Vagina (tissue), 2 donors: ENCODE data around the gene GRPEL2.

Experiments used
- POLR2A ChIP-seq, 2 donors: fragments of 450-650 bp; IDR thresholded peaks; one replicate each; pipeline ENCODE4 v1.6.1; 2017; ENCODE audit warnings: antibody characterized with exemption in 2 of 2, mild to moderate bottlenecking in 2 of 2, moderate library complexity in 2 of 2
- POLR2AphosphoS5 ChIP-seq, 2 donors: sonication (generic); formaldehyde crosslinking; IDR thresholded peaks; one replicate each; pipeline ENCODE4 v1.9.0; 2017; ENCODE audit warnings: antibody characterized with exemption in 2 of 2, mild to moderate bottlenecking in 2 of 2, low read depth in 1 of 2; ENCODE audit not compliant: insufficient read depth in 1 of 2
- TF ChIP-seq, protein P1 (sequence below), 3 experiments: fragments of 450-650 bp in 2 of 3; fragments of 200-600 bp in 1 of 3; sonication (generic) in 1 of 3; IDR thresholded peaks; one replicate each; pipeline ENCODE4 v1.5.1; 2017 to 2019; ENCODE audit warnings: antibody characterized with exemption in 3 of 3, mild to moderate bottlenecking in 2 of 3, moderate library complexity in 2 of 3

DNA sequence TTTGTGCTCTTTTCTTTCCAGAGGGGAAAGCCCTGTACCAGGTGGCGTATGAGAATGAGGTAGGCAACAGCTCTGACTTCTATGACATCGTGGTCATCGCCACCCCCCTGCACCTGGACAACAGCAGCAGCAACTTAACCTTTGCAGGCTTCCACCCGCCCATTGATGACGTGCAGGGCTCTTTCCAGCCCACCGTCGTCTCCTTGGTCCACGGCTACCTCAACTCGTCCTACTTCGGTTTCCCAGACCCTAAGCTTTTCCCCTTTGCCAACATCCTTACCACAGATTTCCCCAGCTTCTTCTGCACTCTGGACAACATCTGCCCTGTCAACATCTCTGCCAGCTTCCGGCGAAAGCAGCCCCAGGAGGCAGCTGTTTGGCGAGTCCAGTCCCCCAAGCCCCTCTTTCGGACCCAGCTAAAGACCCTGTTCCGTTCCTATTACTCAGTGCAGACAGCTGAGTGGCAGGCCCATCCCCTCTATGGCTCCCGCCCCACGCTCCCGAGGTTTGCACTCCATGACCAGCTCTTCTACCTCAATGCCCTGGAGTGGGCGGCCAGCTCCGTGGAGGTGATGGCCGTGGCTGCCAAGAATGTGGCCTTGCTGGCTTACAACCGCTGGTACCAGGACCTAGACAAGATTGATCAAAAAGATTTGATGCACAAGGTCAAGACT, 22.8 kb downstream of the GRPEL2 start:
- TF ChIP-seq POLR2A (IDR thresholded peaks at IDR 0.05) (no peak), POLR2AphosphoS5 (IDR thresholded peaks at IDR 0.05; ENCODE audit: insufficient read depth in 1 of 2, low read depth in 1 of 2) (no peak)
- TF ChIP-seq, protein P1, sequence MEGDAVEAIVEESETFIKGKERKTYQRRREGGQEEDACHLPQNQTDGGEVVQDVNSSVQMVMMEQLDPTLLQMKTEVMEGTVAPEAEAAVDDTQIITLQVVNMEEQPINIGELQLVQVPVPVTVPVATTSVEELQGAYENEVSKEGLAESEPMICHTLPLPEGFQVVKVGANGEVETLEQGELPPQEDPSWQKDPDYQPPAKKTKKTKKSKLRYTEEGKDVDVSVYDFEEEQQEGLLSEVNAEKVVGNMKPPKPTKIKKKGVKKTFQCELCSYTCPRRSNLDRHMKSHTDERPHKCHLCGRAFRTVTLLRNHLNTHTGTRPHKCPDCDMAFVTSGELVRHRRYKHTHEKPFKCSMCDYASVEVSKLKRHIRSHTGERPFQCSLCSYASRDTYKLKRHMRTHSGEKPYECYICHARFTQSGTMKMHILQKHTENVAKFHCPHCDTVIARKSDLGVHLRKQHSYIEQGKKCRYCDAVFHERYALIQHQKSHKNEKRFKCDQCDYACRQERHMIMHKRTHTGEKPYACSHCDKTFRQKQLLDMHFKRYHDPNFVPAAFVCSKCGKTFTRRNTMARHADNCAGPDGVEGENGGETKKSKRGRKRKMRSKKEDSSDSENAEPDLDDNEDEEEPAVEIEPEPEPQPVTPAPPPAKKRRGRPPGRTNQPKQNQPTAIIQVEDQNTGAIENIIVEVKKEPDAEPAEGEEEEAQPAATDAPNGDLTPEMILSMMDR (IDR thresholded peaks at IDR 0.05) = no peak
